EH (cell line): Measurements from ENCODE around the gene ZNF253.
"Not testable (repeated sequence)": the region's sequence is repeated elsewhere in the genome, so short reads cannot be mapped to it uniquely, and the experiment has no call there.

Source experiments
- DNase-seq: peaks from one replicate; pipeline ENCODE4 v3.0.0-alpha.2; 2015; ENCODE audit warnings: low read depth

ZNF253 gene

GRCh38 chr19:19865750-19866610 lies at the start of gene ZNF253:
TSS of gene ZNF253 (plus strand) at chr19:19865882. CDS start at chr19:19865997, 115 bp downstream.
- peak; percentile 94 for DNase-seq

- DNase-seq = no peak
Observed at GRCh38 chr19:19816679-19817078, 49.0 kb upstream of the ZNF253 start.

DNA sequence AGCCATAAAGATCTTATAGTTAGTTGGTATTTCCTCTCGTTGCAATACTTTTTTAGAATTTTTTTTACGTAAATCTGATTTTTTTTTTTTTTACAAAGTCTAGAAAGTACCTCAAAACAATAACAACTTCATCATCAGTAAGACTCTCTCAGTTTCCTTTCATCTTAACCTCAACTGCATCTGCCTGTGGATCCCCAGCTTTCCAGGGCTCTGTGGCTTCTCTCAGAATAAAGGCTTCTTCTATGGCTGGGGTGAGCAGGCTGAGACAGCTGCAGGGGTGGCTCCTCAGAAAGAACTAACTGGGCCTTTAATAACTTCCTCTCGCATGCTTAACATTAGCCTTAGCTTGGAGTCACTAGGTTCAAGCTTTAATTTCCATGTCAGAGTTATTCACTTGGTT lies 48.3 kb upstream of the ZNF253 start:
- DNase-seq = no peak

DNA sequence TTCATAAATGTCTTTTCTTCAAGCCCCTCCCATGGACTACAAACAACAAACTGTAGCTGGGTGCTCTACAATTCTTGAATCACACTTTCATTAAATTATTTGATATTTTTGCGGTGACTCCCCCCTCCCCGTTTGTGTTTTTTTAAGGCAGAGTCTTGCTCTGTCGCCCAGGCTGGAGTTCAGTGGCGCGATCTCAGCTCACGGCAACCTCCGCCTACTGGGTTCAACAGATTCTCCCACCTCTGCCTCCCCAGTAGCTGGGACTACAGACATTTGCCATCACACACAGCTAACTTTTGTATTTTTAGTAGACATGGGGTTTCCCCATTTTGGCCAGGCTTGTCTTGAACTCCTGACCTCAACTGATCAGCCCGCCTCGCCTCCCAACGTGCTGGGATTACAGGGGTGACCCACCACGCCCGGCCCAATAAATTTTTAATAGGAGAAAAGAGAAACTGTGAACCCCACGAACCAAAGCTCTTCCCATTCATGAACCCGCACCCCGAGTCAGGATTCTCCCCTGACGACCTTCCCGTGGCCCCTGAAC lies 44.8 kb upstream of the ZNF253 start:
- DNase-seq = no peak

- DNase-seq = peak; percentile 94
Observed at GRCh38 chr19:19821366-19821951, 44.2 kb upstream of the ZNF253 start, which contains the start of gene ZNF506. TSS of gene ZNF506 (minus strand) at chr19:19821750. CDS start at chr19:19821603, 147 bp downstream.

DNA sequence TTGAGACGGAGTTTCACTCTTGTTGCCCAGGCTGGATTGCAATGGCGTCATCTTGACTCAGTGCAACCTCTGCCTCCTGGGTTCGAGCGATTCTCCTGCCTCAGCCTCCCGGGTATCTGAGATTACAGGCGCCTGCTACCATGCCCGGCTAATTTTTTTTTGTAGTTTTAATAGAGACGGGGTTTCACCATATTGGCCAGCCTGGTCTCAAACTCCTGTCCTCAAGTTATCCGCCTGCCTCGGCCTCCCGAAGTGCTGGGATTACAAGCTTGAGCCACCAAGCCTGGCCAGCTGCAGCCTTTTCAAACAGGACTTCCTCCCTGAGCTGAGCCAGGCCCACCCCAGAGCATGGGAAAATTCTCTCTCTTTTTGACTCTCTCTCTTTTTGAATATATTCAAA lies 43.7 kb upstream of the ZNF253 start:
- DNase-seq = not testable (repeated sequence)

DNA sequence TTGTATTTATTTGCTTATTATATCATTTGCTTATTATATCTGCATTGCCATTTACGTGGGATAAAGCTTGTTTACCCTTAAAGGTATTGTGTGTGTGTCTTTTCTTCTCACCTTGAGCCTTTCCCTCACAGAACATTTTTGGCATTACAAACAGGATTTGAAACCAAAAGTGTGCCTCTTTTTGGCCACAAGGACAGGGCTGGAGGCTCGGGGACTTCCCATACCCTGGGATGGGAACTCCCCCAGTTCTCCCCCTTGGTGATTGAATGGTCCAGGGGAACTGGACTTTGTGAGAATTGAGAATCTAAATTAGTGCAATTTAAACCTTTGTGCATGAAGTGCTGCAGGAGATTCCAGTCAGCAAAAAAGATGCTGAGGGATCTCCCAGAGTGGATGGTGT lies 41.8 kb upstream of the ZNF253 start:
- no peak for DNase-seq

DNA sequence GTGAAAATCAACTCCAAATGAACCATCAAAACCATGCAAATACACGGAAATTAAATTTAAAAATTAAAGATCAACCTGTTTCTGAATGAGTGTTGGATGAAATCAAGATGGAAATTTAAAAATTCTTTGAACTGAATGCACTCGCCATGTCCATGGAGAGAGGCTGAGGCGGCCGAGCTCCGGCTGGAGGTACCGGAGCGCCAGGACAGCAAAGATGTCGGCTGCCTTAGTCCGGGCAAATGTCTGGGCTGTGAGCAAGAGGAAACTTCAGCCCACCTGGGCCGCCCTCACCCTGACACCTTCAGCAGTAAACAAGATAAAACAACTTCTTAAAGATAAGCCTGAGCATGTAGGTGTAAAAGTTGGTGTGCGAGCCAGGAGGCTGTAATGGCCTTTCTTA lies 38.8 kb upstream of the ZNF253 start:
- DNase-seq = no peak

GRCh38 chr19:19835560-19836038 lies 30.1 kb upstream of the ZNF253 start:
- DNase-seq = no peak

DNA sequence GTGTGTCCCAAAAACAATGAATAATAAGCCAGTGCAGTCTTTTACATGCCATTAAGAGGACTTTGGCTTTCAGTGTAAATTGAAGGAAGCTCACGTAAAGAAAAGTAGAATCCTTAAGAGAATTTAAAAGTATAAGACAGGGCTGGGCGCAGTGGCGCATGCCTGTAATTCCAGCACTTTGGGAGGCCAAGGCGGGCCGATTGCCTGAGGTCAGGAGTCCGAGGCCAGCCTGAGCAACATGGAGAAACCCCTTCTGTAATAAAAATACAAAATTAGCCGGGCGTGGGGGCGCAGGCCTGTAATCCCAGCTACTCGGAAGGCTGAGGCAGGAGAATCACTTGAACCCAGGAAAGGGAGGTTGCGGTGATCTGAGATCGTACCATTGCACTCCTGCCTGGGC lies 17.9 kb upstream of the ZNF253 start:
- no peak for DNase-seq

GRCh38 chr19:19849056-19849455 lies 16.6 kb upstream of the ZNF253 start:
- no peak for DNase-seq

GRCh38 chr19:19851740-19852139 lies 13.9 kb upstream of the ZNF253 start:
- DNase-seq = not testable (repeated sequence)

DNA sequence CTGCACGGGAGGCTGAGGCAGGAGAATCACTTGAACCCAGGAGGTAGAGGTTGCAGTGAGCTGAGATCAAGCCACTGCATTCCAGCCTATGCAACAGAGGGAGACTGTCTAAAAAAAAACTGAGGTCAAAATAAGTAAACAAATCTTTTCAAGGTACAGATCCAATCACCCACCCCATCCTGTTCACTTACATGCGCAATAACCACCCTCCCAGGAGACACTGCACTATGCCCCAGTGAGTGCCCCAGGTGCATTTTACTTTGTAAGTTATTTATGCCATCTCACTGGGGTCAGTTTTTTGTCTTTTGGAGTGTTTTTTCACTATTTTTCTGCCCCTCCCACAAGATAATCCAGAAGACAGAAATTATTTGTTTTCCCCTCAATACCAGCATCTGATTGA lies 6.9 kb upstream of the ZNF253 start:
- no peak for DNase-seq

DNA sequence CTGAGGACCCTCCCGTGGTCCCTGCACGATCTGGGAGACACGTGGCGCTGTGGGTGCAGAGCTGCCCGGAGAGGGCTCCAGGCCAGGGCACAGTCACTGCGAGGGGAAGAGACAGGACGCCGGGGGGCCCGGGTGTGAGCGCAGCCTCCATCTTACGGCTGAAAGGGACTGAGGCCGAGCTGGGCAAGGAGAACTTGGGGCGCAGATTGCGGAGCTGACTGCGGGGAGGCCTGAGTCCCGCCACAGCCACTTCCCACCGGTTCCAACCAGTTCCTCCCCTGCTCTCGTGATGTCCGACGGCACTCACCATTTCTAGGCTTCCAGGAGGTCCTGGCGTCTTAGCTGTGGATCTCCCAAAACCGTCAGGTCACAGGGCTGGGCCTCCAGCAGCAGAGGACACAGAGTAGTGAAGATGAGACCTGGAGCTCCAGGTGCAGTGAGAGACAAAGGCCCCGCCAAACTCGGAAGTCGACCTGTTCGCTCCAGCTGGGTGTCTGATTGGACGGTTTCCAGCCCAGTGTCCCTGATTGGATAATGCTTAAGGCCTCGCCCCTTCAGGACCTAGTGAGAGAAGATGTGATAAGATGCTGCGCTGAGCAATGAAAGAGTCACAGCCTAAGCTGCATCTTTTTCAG lies 4.8 kb upstream of the ZNF253 start:
- DNase-seq = peak; percentile 0

GRCh38 chr19:19866611-19867248 lies 1.0 kb downstream of the ZNF253 start:
- peak; percentile 3 for DNase-seq

DNA sequence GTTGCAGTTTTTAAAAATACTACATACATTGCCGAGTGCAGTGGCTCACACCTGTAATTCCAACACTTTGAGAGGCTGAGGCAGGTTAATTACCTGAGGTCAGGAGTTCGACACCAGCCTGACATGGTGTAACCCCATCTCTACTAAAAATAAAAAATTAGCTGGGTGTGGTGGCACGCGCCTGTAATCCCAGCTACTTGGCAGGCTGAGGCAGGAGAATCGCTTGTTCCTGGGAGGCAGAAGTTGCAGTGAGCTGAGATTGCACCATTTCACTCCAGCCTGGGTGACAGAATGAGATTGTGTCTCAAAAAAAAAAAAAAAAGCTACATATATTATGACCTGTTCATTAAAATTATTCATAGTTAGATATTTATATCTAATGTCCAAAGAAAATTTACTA lies 4.4 kb downstream of the ZNF253 start:
- not testable (repeated sequence) for DNase-seq

DNA sequence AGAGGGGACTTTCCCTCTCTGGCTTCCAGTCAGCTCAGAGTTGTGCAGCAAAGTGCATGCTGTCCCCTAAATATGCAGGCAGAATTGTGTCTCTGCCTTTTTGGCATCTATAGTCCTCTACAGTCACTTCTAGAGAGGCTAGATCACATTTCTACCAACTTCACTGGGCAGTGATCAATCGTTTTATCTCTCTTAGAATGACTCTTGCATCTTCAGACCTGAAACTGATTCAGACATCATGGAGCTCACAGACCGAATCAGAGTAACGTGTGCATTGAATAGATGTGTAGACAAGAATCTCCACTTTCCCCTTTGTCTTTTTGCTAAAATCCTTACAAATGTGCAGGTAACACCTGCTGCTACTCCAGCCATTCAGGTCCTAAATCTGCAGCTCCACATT lies 6.2 kb downstream of the ZNF253 start:
- DNase-seq = no peak

- DNase-seq = peak; percentile 1
Observed at GRCh38 chr19:19873381-19873780, 7.7 kb downstream of the ZNF253 start.

DNA sequence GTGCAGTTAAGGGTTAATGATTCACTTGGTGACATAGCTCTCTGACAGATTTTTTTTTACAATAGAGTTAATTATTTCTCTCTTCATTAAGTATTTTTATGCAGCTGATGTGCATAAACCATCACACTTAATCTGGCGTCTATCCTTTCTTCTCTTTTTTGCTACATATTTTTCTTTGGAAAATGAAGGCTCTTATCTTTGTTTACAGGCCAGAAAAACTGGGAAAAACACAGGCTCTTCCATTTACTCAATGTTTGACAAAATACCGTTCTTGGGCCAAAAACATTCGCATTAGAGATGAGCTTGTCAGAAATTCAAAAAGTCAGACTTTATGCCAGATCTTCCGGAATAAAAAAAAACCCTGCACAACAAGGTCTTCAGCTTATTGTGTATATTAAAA lies 12.0 kb downstream of the ZNF253 start:
- DNase-seq = no peak

- DNase-seq = no peak
Observed at GRCh38 chr19:19884583-19884982, 18.9 kb downstream of the ZNF253 start.

GRCh38 chr19:19892055-19892941 lies 26.6 kb downstream of the ZNF253 start:
- not testable (repeated sequence) for DNase-seq
